ENCODE results near the gene NCK2. TPM values are rescaled to one million over a fixed set of nuclear protein-coding genes. Genes with fewer than 3 reads are reported as not detected.

NCK2 gene
- total and polyA plus RNA-seq, 2 of the 13 experiments (the other 11 are each of a cell fraction or from before 2014, with no cell fraction given) = 14.8 to 23.5 TPM

GRCh38 chr2:105910497-105911238 is 166.0 kb downstream of the NCK2 start (continued):
- TF ChIP-seq, protein P1, sequence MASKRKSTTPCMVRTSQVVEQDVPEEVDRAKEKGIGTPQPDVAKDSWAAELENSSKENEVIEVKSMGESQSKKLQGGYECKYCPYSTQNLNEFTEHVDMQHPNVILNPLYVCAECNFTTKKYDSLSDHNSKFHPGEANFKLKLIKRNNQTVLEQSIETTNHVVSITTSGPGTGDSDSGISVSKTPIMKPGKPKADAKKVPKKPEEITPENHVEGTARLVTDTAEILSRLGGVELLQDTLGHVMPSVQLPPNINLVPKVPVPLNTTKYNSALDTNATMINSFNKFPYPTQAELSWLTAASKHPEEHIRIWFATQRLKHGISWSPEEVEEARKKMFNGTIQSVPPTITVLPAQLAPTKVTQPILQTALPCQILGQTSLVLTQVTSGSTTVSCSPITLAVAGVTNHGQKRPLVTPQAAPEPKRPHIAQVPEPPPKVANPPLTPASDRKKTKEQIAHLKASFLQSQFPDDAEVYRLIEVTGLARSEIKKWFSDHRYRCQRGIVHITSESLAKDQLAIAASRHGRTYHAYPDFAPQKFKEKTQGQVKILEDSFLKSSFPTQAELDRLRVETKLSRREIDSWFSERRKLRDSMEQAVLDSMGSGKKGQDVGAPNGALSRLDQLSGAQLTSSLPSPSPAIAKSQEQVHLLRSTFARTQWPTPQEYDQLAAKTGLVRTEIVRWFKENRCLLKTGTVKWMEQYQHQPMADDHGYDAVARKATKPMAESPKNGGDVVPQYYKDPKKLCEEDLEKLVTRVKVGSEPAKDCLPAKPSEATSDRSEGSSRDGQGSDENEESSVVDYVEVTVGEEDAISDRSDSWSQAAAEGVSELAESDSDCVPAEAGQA (IDR thresholded peaks at IDR 0.05; ENCODE audit: low read depth) = 0 out of 2 replicates have a peak, but pooled peaks have one; percentile 31
- TF ChIP-seq, protein P1 (CRISPR knock-in tag; IDR thresholded peaks at IDR 0.05; ENCODE audit: borderline replicate concordance) = no peak
- TF ChIP-seq, protein P2, sequence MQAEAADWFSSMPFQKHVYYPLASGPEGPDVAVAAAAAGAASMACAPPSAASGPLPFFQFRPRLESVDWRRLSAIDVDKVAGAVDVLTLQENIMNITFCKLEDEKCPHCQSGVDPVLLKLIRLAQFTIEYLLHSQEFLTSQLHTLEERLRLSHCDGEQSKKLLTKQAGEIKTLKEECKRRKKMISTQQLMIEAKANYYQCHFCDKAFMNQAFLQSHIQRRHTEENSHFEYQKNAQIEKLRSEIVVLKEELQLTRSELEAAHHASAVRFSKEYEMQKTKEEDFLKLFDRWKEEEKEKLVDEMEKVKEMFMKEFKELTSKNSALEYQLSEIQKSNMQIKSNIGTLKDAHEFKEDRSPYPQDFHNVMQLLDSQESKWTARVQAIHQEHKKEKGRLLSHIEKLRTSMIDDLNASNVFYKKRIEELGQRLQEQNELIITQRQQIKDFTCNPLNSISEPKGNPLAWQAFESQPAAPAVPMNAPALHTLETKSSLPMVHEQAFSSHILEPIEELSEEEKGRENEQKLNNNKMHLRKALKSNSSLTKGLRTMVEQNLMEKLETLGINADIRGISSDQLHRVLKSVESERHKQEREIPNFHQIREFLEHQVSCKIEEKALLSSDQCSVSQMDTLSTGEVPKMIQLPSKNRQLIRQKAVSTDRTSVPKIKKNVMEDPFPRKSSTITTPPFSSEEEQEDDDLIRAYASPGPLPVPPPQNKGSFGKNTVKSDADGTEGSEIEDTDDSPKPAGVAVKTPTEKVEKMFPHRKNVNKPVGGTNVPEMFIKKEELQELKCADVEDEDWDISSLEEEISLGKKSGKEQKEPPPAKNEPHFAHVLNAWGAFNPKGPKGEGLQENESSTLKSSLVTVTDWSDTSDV (CRISPR knock-in tag; IDR thresholded peaks at IDR 0.05) = no peak
- TF ChIP-seq RAD21 (CRISPR knock-in tag; IDR thresholded peaks at IDR 0.05) (no peak), MAF1 (CRISPR knock-in tag; IDR thresholded peaks at IDR 0.05; ENCODE audit: borderline replicate concordance) (no peak), HMGA1 (CRISPR knock-in tag; conservative IDR thresholded peaks at IDR 0.05) (no peak), RCOR2 (CRISPR knock-in tag; IDR thresholded peaks at IDR 0.05) (0 out of 2 replicates have a peak, but pooled peaks have one; percentile 42), CC2D1A (CRISPR knock-in tag; IDR thresholded peaks at IDR 0.05) (no peak), ZNF775 (CRISPR knock-in tag; IDR thresholded peaks at IDR 0.05; ENCODE audit: borderline replicate concordance) (no peak), ZNF570 (CRISPR knock-in tag; IDR thresholded peaks at IDR 0.05; ENCODE audit: borderline replicate concordance) (no peak), ZNF75D (CRISPR knock-in tag; IDR thresholded peaks at IDR 0.05; ENCODE audit: borderline replicate concordance) (no peak)
- TF ChIP-seq, protein P3, sequence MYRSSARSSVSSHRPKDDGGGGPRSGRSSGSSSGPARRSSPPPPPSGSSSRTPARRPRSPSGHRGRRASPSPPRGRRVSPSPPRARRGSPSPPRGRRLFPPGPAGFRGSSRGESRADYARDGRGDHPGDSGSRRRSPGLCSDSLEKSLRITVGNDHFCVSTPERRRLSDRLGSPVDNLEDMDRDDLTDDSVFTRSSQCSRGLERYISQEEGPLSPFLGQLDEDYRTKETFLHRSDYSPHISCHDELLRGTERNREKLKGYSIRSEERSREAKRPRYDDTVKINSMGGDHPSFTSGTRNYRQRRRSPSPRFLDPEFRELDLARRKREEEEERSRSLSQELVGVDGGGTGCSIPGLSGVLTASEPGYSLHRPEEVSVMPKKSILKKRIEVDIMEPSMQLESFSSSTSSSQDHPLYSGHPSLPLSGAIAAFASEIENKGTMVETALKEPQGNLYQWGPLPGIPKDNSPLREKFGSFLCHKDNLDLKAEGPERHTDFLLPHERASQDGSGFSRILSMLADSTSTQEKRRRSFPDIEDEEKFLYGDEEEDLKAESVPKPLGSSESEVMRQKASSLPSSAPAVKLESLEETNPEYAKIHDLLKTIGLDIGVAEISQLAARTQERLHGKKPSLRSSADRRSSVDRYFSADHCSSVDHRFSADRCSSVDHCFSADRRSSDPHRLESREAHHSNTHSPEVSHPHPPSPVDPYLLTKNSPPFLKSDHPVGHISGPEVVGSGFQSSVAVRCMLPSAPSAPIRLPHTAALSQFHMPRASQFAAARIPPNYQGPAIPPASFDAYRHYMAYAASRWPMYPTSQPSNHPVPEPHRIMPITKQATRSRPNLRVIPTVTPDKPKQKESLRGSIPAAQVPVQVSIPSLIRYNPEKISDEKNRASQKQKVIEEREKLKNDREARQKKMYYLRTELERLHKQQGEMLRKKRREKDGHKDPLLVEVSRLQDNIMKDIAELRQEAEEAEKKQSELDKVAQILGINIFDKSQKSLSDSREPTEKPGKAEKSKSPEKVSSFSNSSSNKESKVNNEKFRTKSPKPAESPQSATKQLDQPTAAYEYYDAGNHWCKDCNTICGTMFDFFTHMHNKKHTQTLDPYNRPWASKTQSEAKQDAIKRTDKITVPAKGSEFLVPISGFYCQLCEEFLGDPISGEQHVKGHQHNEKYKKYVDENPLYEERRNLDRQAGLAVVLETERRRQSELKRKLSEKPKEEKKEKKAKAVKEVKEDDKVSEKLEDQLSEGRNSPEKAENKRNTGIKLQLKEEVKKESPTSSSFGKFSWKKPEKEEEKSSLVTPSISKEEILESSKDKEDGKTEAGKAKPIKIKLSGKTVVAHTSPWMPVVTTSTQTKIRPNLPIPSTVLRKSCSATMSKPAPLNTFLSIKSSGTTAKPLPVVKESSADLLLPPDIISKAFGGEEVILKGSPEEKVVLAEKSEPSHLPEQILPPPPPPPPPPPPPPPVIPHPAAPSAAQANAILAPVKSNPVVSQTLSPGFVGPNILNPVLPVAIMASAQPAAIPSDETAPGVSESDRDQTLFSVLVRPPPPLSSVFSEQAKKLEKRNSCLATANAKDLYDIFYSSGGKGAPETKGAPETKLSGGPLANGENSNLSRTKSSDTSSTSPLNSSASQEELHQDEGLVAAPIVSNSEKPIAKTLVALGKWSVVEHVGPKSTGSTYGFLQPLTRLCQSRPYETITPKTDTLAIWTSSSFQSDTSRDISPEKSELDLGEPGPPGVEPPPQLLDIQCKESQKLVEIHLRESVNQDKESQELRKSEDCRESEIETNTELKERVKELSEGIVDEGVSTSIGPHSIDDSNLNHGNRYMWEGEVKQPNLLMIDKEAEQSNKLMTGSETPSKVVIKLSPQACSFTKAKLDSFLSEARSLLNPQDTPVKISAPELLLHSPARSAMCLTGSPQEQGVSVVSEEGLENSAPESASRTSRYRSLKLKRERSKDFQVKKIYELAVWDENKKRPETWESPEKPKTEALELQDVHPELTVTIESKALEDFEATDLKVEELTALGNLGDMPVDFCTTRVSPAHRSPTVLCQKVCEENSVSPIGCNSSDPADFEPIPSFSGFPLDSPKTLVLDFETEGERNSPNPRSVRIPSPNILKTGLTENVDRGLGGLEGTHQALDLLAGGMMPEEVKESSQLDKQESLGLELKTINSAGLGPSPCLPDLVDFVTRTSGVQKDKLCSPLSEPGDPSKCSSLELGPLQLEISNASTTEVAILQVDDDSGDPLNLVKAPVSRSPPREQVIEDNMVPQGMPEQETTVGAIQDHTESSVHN (CRISPR knock-in tag; IDR thresholded peaks at IDR 0.05) = no peak; the same call in 1 of the 2 replicates

Measured in HepG2 (cell line).